Pancreas (tissue), 10 donors: ENCODE measurements around the gene EXOC1. TPM values are rescaled to one million over a fixed set of nuclear protein-coding genes. Genes with fewer than 3 reads are reported as not detected.
A peak's percentile ranks its signal among the peaks of the same experiment; 100 is the strongest.

ENCODE experiments used
- ATAC-seq, 4 donors: fragments of 200-7000 bp; cut with Tn5 transposase; one replicate each; pipeline versions ENCODE4 v1.8.0 to v1.9.1; 2020; ENCODE audit warnings: mild to moderate bottlenecking in 4 of 4, moderate library complexity in 4 of 4
- DNase-seq, 6 donors: peaks; one replicate each; pipeline ENCODE4 v3.0.0-alpha.2; 2020
- FAIRE-seq: peaks from 2 replicates; lab custom pipeline; 2012; peaks lifted over from hg19 to GRCh38; lab: Jason Lieb, UNC
- H3K27ac ChIP-seq, 4 donors: fragments of 200-600 bp; sonication (generic); 1 replicate in 3 of 4; 2 replicates in 1 of 4; pipeline versions ENCODE4 v1.5.0 to v1.8.0; 2020
- H3K27me3 ChIP-seq, 4 donors: fragments of 200-600 bp; one replicate each; pipeline ENCODE4 v1.8.0; 2021
- H3K36me3 ChIP-seq, 3 donors: fragments of 200-600 bp; sonication (generic) in 1 of 3; one replicate each; pipeline versions ENCODE4 v1.5.0 to v1.8.0; 2020 to 2021
- H3K4me1 ChIP-seq, 3 donors: fragments of 200-600 bp; one replicate each; pipeline ENCODE4 v1.8.0; 2021
- H3K4me3 ChIP-seq, 4 donors: fragments of 200-600 bp; sonication (generic) in 2 of 4; one replicate each; pipeline versions ENCODE4 v1.5.0 to v1.8.0; 2020 to 2021
- H3K9me3 ChIP-seq, 4 donors: fragments of 200-600 bp; one replicate each; pipeline ENCODE4 v1.8.0; 2021
- CTCF ChIP-seq, 4 donors: fragments of 200-600 bp; sonication (generic) in 3 of 4; IDR thresholded peaks; one replicate each; pipeline versions ENCODE4 v1.5.0 to v1.8.0; 2021; ENCODE audit warnings: antibody characterized with exemption in 4 of 4
- WGBS, 2 donors: extraction: QIAGEN DNeasy Blood & Tissue Kit; methylation state at CpG; one replicate each; pipeline ENCODE4 v1.1.7; 2013; 5-methylcytosine and 5-hydroxymethylcytosine counted together
- intact Hi-C, 3 donors: fragments of 100-400 bp; cut with DNase I; formaldehyde crosslinking; loops; one replicate each; pipeline versions ENCODE4 v1.11.1 to v1.14.2; 2022
- polyA plus RNA-seq, 2 donors: library from polyadenylated mRNA; stranded (reverse); fragments of 200-250 nt; gene quantifications; one replicate each; pipeline ENCODE4 v1.2.3, GENCODE V29; 2013
- total RNA-seq, 6 donors: library from RNA; stranded (reverse); fragmentation: NEBNext Ultra II Directional in 4 of 6; extraction: Animal tissue kit (Norgen Biotek cat#: 25700) in 4 of 6; gene quantifications; one replicate each; pipeline versions ENCODE4 v1.2.1 to v1.2.4, GENCODE V29; 2021 to 2023
- donor health status: healthy with polysubstance abuse.
- donor health status: DM: no; HTN: no; CAD: no; lungs with moderate emphysema.
- donor health status: DM: no; HTN: no; CAD: no.
- donor health status: control.
- donor health status: control.
- donor health status: Bipolar disorder and iron deficiency.
- donor health status: DM: yes; HTN: yes; CAD: no.
- donor health status: DM: no; HTN: no; CAD: no.
- donor health status: DM: no; HTN: no; CAD: no.
- donor health status: DM: yes; HTN: yes; CAD: no.

Gene EXOC1
- 10 to 100 TPM in 3 of 6 donors, 1 to 10 TPM in 3; 8.2 to 21.7 (median 10.0) TPM for total RNA-seq
- polyA plus RNA-seq, result 10 to 100 TPM; 11.5 to 17.3 TPM

- peak within 1 kb of the TSS in 3 of 4 donors; percentile 44 to 49 (median 46) for H3K27ac ChIP-seq
- peaks cover 0 to 7% (median 0%) of the 10 kb centered on the region in 4 donors for H3K27me3 ChIP-seq
- H3K4me3 ChIP-seq, result peak within 1 kb of the TSS; percentile 70 to 86 (median 81)
- intact Hi-C loops, result no loop called here
- no peaks in the 10 kb centered on the region for H3K9me3 ChIP-seq
- FAIRE-seq, result peak; percentile 94
- peaks cover 0 to 6% (median 3%) of the 10 kb centered on the region in 3 donors for H3K4me1 ChIP-seq
- peak; percentile 96 to 99 (median 98) for DNase-seq
- ATAC-seq, result peak; percentile 100
- H3K36me3 ChIP-seq, result no peaks in the 10 kb centered on the region
- 0% methylated on average over 50 of the region's 50 CpGs for WGBS, 2 donors
- TF ChIP-seq CTCF (IDR thresholded peaks at IDR 0.05), result no peak
Observed at GRCh38 chr4:55853484-55854046, at the start of gene EXOC1. EXOC1 (plus strand) TSS chr4:55853648; CDS start chr4:55858324, 4,676 bp downstream.

- ATAC-seq (no peak), DNase-seq (no peak), FAIRE-seq (no peak)
- H3K4me3 ChIP-seq, result no peak overlapping the region
- no peaks in the 10 kb centered on the region for H3K27me3 ChIP-seq
- H3K36me3 ChIP-seq, result no peaks in the 10 kb centered on the region
- H3K9me3 ChIP-seq, result no peaks in the 10 kb centered on the region
- H3K4me1 ChIP-seq, result no peaks in the 10 kb centered on the region
- intact Hi-C loops, result no loop called here
- no peak overlapping the region for H3K27ac ChIP-seq
- no peak for TF ChIP-seq CTCF (IDR thresholded peaks at IDR 0.05)
Observed at GRCh38 chr4:55807556-55807955, 45.9 kb upstream of the EXOC1 start.

- Histone ChIP-seq H3K9me3 (no peaks in the 10 kb centered on the region), H3K27ac (no peak overlapping the region), H3K4me3 (no peak overlapping the region), H3K4me1 (no peaks in the 10 kb centered on the region), H3K36me3 (no peaks in the 10 kb centered on the region), H3K27me3 (no peaks in the 10 kb centered on the region)
- 36 to 40% methylated on average over 2 of the region's 2 CpGs for WGBS, 2 donors
- intact Hi-C loops, result no loop called here
- FAIRE-seq, result no peak
- no peak for DNase-seq
- no peak for TF ChIP-seq CTCF (IDR thresholded peaks at IDR 0.05)
- no peak for ATAC-seq
Observed at GRCh38 chr4:55808186-55808585, 45.3 kb upstream of the EXOC1 start.

GRCh38 chr4:55808632-55809031, 44.8 kb upstream of the EXOC1 start:
- intact Hi-C loops, result no loop called here
- Histone ChIP-seq H3K27me3 (no peaks in the 10 kb centered on the region), H3K4me3 (no peak overlapping the region), H3K36me3 (no peaks in the 10 kb centered on the region), H3K9me3 (no peaks in the 10 kb centered on the region), H3K4me1 (no peaks in the 10 kb centered on the region), H3K27ac (no peak overlapping the region)
- ATAC-seq (no peak), DNase-seq (no peak), FAIRE-seq (no peak)
- no peak for TF ChIP-seq CTCF (IDR thresholded peaks at IDR 0.05)
- 42% methylated on average over 5 of the region's 5 CpGs for WGBS, 2 donors

GRCh38 chr4:55817691-55818090, 35.8 kb upstream of the EXOC1 start:
- 73 to 86% methylated on average over 3 of the region's 3 CpGs for WGBS, 2 donors
- Histone ChIP-seq H3K27me3 (peaks cover 0 to 5% (median 0%) of the 10 kb centered on the region in 4 donors), H3K4me3 (no peak overlapping the region), H3K36me3 (no peaks in the 10 kb centered on the region), H3K9me3 (no peaks in the 10 kb centered on the region), H3K4me1 (no peaks in the 10 kb centered on the region), H3K27ac (no peak overlapping the region)
- TF ChIP-seq CTCF (IDR thresholded peaks at IDR 0.05), result no peak
- intact Hi-C loops, result no loop called here
- no peak for ATAC-seq
- DNase-seq, result no peak
- no peak for FAIRE-seq
